ENCODE results near the gene ZNF521.

DNA sequence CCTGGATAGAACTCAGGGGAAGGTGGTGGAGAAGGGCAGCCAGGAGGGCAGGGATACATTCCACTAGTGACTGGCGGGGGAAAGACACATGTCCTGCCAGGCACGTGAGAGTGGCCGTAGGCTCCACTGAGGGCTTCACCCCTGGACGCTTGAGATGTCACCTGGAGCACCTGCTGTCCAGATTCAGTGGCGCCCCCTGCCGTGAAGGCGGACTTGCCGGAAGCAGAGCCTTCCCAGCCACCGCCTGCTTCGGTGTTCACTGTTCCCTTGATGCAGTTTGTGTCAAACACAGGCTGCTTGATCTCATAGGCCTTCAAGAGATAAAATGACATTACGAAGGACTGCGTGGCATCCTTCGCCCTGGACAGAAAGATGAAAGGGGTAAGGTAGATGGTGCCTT lies 335.3 kb downstream of the ZNF521 start:
- TF ChIP-seq, protein P1, sequence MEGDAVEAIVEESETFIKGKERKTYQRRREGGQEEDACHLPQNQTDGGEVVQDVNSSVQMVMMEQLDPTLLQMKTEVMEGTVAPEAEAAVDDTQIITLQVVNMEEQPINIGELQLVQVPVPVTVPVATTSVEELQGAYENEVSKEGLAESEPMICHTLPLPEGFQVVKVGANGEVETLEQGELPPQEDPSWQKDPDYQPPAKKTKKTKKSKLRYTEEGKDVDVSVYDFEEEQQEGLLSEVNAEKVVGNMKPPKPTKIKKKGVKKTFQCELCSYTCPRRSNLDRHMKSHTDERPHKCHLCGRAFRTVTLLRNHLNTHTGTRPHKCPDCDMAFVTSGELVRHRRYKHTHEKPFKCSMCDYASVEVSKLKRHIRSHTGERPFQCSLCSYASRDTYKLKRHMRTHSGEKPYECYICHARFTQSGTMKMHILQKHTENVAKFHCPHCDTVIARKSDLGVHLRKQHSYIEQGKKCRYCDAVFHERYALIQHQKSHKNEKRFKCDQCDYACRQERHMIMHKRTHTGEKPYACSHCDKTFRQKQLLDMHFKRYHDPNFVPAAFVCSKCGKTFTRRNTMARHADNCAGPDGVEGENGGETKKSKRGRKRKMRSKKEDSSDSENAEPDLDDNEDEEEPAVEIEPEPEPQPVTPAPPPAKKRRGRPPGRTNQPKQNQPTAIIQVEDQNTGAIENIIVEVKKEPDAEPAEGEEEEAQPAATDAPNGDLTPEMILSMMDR (conservative IDR thresholded peaks at IDR 0.05; ENCODE audit: low read depth, low read length) = no peak
- no peak for TF ChIP-seq EZH2 (IDR thresholded peaks at IDR 0.05; ENCODE audit: borderline replicate concordance, low read depth, low read length, poor library complexity, severe bottlenecking)
